ENCODE results near the gene CORO1C.
"Not testable (repeated sequence)": the region's sequence is repeated elsewhere in the genome, so short reads cannot be mapped to it uniquely, and the experiment has no call there.

DNA sequence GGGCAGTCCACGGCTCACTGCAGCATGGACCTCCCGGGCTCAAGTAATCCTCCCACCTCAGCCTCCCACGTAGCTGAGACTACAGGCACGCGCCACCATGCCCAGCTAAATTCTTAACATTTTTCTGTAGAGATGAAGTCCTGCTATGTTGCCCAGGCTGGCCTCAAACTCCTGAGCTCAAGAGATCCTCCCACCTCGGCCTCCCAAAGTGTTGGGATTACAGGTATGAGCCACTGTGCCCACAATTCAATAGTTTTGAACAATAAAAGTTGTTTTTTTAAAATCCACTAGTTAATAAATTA lies 1.9 kb upstream of the CORO1C start:
- TF ChIP-seq, protein P1, sequence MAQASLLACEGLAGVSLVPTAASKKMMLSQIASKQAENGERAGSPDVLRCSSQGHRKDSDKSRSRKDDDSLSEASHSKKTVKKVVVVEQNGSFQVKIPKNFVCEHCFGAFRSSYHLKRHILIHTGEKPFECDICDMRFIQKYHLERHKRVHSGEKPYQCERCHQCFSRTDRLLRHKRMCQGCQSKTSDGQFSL (CRISPR knock-in tag; IDR thresholded peaks at IDR 0.05) = not testable (repeated sequence)
- TF ChIP-seq, protein P1 (tag; IDR thresholded peaks at IDR 0.05) = not testable (repeated sequence)
- TF ChIP-seq, protein P2, sequence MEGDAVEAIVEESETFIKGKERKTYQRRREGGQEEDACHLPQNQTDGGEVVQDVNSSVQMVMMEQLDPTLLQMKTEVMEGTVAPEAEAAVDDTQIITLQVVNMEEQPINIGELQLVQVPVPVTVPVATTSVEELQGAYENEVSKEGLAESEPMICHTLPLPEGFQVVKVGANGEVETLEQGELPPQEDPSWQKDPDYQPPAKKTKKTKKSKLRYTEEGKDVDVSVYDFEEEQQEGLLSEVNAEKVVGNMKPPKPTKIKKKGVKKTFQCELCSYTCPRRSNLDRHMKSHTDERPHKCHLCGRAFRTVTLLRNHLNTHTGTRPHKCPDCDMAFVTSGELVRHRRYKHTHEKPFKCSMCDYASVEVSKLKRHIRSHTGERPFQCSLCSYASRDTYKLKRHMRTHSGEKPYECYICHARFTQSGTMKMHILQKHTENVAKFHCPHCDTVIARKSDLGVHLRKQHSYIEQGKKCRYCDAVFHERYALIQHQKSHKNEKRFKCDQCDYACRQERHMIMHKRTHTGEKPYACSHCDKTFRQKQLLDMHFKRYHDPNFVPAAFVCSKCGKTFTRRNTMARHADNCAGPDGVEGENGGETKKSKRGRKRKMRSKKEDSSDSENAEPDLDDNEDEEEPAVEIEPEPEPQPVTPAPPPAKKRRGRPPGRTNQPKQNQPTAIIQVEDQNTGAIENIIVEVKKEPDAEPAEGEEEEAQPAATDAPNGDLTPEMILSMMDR (IDR thresholded peaks at IDR 0.05 in 2 of 3, conservative IDR thresholded peaks at IDR 0.05 in 1 of 3; ENCODE audit: insufficient read depth in 2 of 3, low read depth in 1 of 3, low read length in 3 of 3) = not testable (repeated sequence)
- TF ChIP-seq EP300 (IDR thresholded peaks at IDR 0.05; ENCODE audit: low read length) = not testable (repeated sequence)
